NCI-H524 treated with DMSO at 0.1 percent for 48 hours (cell line): ENCODE results near the gene C10orf95.

Experiments used
- DNase-seq: peaks from one replicate; lab custom pipeline; 2025; lab: John Stamatoyannopoulos, UW

The C10orf95 gene

GRCh38 chr10:102434394-102435132 is 16.8 kb downstream of the C10orf95 start:
- no peak for DNase-seq

- DNase-seq: no peak
Observed at GRCh38 chr10:102433619-102434046, 17.7 kb downstream of the C10orf95 start.

- DNase-seq: peak; percentile 66
Observed at GRCh38 chr10:102432162-102432950, 19.0 kb downstream of the C10orf95 start, which contains the start of gene CUEDC2. TSS of gene CUEDC2 (minus strand) at chr10:102432574. CDS start at chr10:102425188, 7,386 bp downstream.

GRCh38 chr10:102431452-102432124 is 19.8 kb downstream of the C10orf95 start:
- no peak for DNase-seq

GRCh38 chr10:102429468-102429867 is 21.9 kb downstream of the C10orf95 start:
- no peak for DNase-seq

GRCh38 chr10:102426803-102427287 is 24.5 kb downstream of the C10orf95 start:
- DNase-seq: no peak

GRCh38 chr10:102425444-102425843 is 25.9 kb downstream of the C10orf95 start:
- DNase-seq: no peak

- no peak for DNase-seq
Observed at GRCh38 chr10:102424916-102425315, 26.4 kb downstream of the C10orf95 start.

GRCh38 chr10:102424145-102424544 is 27.2 kb downstream of the C10orf95 start:
- no peak for DNase-seq

GRCh38 chr10:102423372-102423968 is 27.9 kb downstream of the C10orf95 start:
- no peak for DNase-seq

- DNase-seq: no peak
Observed at GRCh38 chr10:102422545-102423129, 28.7 kb downstream of the C10orf95 start.

- DNase-seq: no peak
Observed at GRCh38 chr10:102421757-102422512, 29.4 kb downstream of the C10orf95 start.

GRCh38 chr10:102421507-102421756 is 29.9 kb downstream of the C10orf95 start:
- DNase-seq: no peak

GRCh38 chr10:102420714-102421506 is 30.4 kb downstream of the C10orf95 start, which contains the start of gene FBXL15:
TSS of gene FBXL15 (plus strand) at chr10:102420836. CDS start at chr10:102421130, 294 bp downstream.
- DNase-seq: peak; percentile 52

GRCh38 chr10:102420181-102420713 is 31.1 kb downstream of the C10orf95 start:
- no peak for DNase-seq

GRCh38 chr10:102419269-102420180 is 31.8 kb downstream of the C10orf95 start:
- peak; percentile 22 for DNase-seq

GRCh38 chr10:102418622-102419268 is 32.6 kb downstream of the C10orf95 start, which contains the start of gene PSD:
TSS of gene PSD (minus strand) at chr10:102418785. CDS start at chr10:102417038, 1,747 bp downstream.
- peak; percentile 33 for DNase-seq

GRCh38 chr10:102416695-102417094 is 34.6 kb downstream of the C10orf95 start:
- no peak for DNase-seq
